ENCODE results near the gene PNKD. TPM values are rescaled to one million over a fixed set of nuclear protein-coding genes. Genes with fewer than 3 reads are reported as not detected.
A peak's percentile ranks its signal among the peaks of the same experiment; 100 is the strongest.

Gene PNKD
- total and polyA plus RNA-seq, 12 donors = 48.8 to 181 (median 87.4) TPM

- 47 to 59% (median 54%) methylated on average over 5 to 8 of the region's 8 CpGs for WGBS, 4 donors
- peaks cover 0 to 36% of the 10 kb centered on the region in 2 donors for H3K36me3 ChIP-seq (replicated peaks in 1 of 2)
- DNase-seq = no peak
Observed at GRCh38 chr2:218261423-218262236, 8.7 kb upstream of the PNKD start.

GRCh38 chr2:218262237-218262600 is 8.1 kb upstream of the PNKD start:
- H3K4me3 ChIP-seq = no peak overlapping the region
- H3K27ac ChIP-seq = peak overlapping the region in 1 of 5 donors; percentile 89
- H3K36me3 ChIP-seq (replicated peaks in 1 of 2) = peaks cover 0 to 41% of the 10 kb centered on the region in 2 donors
- no peaks in the 10 kb centered on the region for H3K9me3 ChIP-seq (replicated peaks in 1 of 3)
- intact Hi-C loops (cut with DNase I) = loop anchor here in 1 of 2 donors (5.0 kb wide), 1 partner anchor 75 kb away; no protein-coding TSS in a partner anchor
- peaks cover 4 to 23% of the 10 kb centered on the region in 2 donors for H3K4me1 ChIP-seq (replicated peaks in 1 of 2)
- TF ChIP-seq CTCF (IDR thresholded peaks at IDR 0.05) (no peak), POLR2A (IDR thresholded peaks at IDR 0.05) (no peak)
- no peak for DNase-seq
- WGBS, 4 donors = 83 to 90% (median 84%) methylated on average over 5 to 6 of the region's 6 CpGs
- no peaks in the 10 kb centered on the region for H3K27me3 ChIP-seq

More at GRCh38 chr2:218261423-218262236, 8.7 kb upstream of the PNKD start:
- Histone ChIP-seq H3K27me3 (no peaks in the 10 kb centered on the region), H3K27ac (peak overlapping the region in 2 of 5 donors; percentile 56 to 89), H3K9me3 (replicated peaks in 1 of 3) (no peaks in the 10 kb centered on the region), H3K4me1 (replicated peaks in 1 of 2) (peaks cover 4 to 23% of the 10 kb centered on the region in 2 donors), H3K4me3 (no peak overlapping the region)
- TF ChIP-seq POLR2A (IDR thresholded peaks at IDR 0.05) = no peak
- TF ChIP-seq CTCF (IDR thresholded peaks at IDR 0.05) = no peak
- intact Hi-C loops (cut with DNase I) = loop anchor here in 1 of 2 donors (5.0 kb wide), 1 partner anchor 74 kb away; no protein-coding TSS in a partner anchor

GRCh38 chr2:218262631-218263586 is 7.4 kb upstream of the PNKD start:
- H3K4me3 ChIP-seq = no peak overlapping the region
- H3K36me3 ChIP-seq (replicated peaks in 1 of 2) = peaks cover 0 to 48% of the 10 kb centered on the region in 2 donors

GRCh38 chr2:218263817-218264641 is 6.3 kb upstream of the PNKD start:
- Histone ChIP-seq H3K4me1 (replicated peaks in 1 of 2) (peaks cover 0 to 20% of the 10 kb centered on the region in 2 donors), H3K4me3 (no peak overlapping the region), H3K9me3 (replicated peaks in 1 of 3) (no peaks in the 10 kb centered on the region), H3K36me3 (replicated peaks in 1 of 2) (peaks cover 0 to 48% of the 10 kb centered on the region in 2 donors), H3K27me3 (no peaks in the 10 kb centered on the region), H3K27ac (no peak overlapping the region)
- intact Hi-C loops (cut with DNase I) = loop anchor here in 1 of 2 donors (5.0 kb wide), 1 partner anchor 77 kb away; no protein-coding TSS in a partner anchor
- TF ChIP-seq CTCF (IDR thresholded peaks at IDR 0.05) = no peak
- TF ChIP-seq POLR2A (IDR thresholded peaks at IDR 0.05) = no peak
- no peak for DNase-seq
- whole genome bisulfite sequencing, 4 donors = 80 to 86% (median 83%) methylated on average over 16 to 17 of the region's 17 CpGs

More at GRCh38 chr2:218262631-218263586, 7.4 kb upstream of the PNKD start:
- no peak for TF ChIP-seq POLR2A (IDR thresholded peaks at IDR 0.05)
- DNase-seq = peak in 2 of 7 donors; percentile 17 to 20
- H3K27me3 ChIP-seq = no peaks in the 10 kb centered on the region
- no peak overlapping the region for H3K27ac ChIP-seq
- 81 to 89% (median 88%) methylated on average over 15 to 39 of the region's 39 CpGs for WGBS, 4 donors
- intact Hi-C loops (cut with DNase I) = loop anchor here in 1 of 2 donors (5.0 kb wide), 1 partner anchor 76 kb away; no protein-coding TSS in a partner anchor
- no peaks in the 10 kb centered on the region for H3K9me3 ChIP-seq (replicated peaks in 1 of 3)
- H3K4me1 ChIP-seq (replicated peaks in 1 of 2) = peaks cover 4 to 23% of the 10 kb centered on the region in 2 donors

Measured in adrenal gland (tissue), 12 donors.